Measurements from ENCODE around the gene RAD51B.
"Not testable (repeated sequence)": the region's sequence is repeated elsewhere in the genome, so short reads cannot be mapped to it uniquely, and the experiment has no call there.

Gene RAD51B

GRCh38 chr14:68283378-68284123 lies 464.0 kb downstream of the RAD51B start:
- peak in 1 of 11 experiments; percentile 12; a peak in 1 of 22 replicates for TF ChIP-seq Cebpa-rat (IDR thresholded peaks at IDR 0.05)
- Histone ChIP-seq H4K20me1 (no peaks in the 10 kb centered on the region), H3K4me3 (peak overlapping the region in 4 of 10 experiments; percentile 2 to 12 (median 6); a peak in 2 of 20 replicates), H3K36me3 (no peaks in the 10 kb centered on the region), H3K27me3 (no peaks in the 10 kb centered on the region), H3K4me2 (peak overlapping the region; percentile 84 to 95 (median 89)), H3K9ac (peak overlapping the region; percentile 54 to 94 (median 89); a peak in 20 of 22 replicates), H3K9me3 (replicated peaks in 1 of 11) (no peaks in the 10 kb centered on the region), H3K4me1 (peaks cover 94 to 100% (median 98%) of the 10 kb centered on the region in 10 experiments), H3K27ac (peak overlapping the region; percentile 84 to 100 (median 99); a peak in 21 of 22 replicates)

GRCh38 chr14:68284333-68284732 lies 464.8 kb downstream of the RAD51B start:
- no peak for TF ChIP-seq Cebpa-rat (IDR thresholded peaks at IDR 0.05)
- peak overlapping the region; percentile 84 to 100 (median 99); a peak in 21 of 22 replicates for H3K27ac ChIP-seq
- H3K9me3 ChIP-seq (replicated peaks in 1 of 11) = no peaks in the 10 kb centered on the region; a peak in 1 of 22 replicates
- peak overlapping the region; percentile 67 to 94 (median 89); a peak in 21 of 22 replicates for H3K9ac ChIP-seq
- H4K20me1 ChIP-seq = no peaks in the 10 kb centered on the region
- peaks cover 87 to 96% (median 92%) of the 10 kb centered on the region in 10 experiments for H3K4me1 ChIP-seq
- H3K4me2 ChIP-seq = peak overlapping the region; percentile 84 to 95 (median 89)
- no peaks in the 10 kb centered on the region for H3K36me3 ChIP-seq
- H3K27me3 ChIP-seq = no peaks in the 10 kb centered on the region
- H3K4me3 ChIP-seq = no peak overlapping the region; a peak in 2 of 20 replicates

GRCh38 chr14:68284834-68285233 lies 465.3 kb downstream of the RAD51B start:
- H3K27me3 ChIP-seq = no peaks in the 10 kb centered on the region
- peak overlapping the region; percentile 84 to 95 (median 89) for H3K4me2 ChIP-seq
- H3K4me1 ChIP-seq = peaks cover 83 to 96% (median 88%) of the 10 kb centered on the region in 10 experiments

GRCh38 chr14:68285421-68286179 lies 466.0 kb downstream of the RAD51B start:
- no peaks in the 10 kb centered on the region for H3K27me3 ChIP-seq
- no peaks in the 10 kb centered on the region for H3K36me3 ChIP-seq
- H4K20me1 ChIP-seq = no peaks in the 10 kb centered on the region
- peak overlapping the region in 4 of 10 experiments; percentile 2 to 20 (median 12); a peak in 6 of 20 replicates for H3K4me3 ChIP-seq
- peak overlapping the region; percentile 67 to 94 (median 89) for H3K9ac ChIP-seq
- H3K27ac ChIP-seq = peak overlapping the region; percentile 84 to 100 (median 99)
- TF ChIP-seq Cebpa-rat (IDR thresholded peaks at IDR 0.05) = peak in 10 of 11 experiments; percentile 71 to 99 (median 97); a peak in 19 of 22 replicates
- no peaks in the 10 kb centered on the region; a peak in 1 of 22 replicates for H3K9me3 ChIP-seq (replicated peaks in 1 of 11)
- H3K4me1 ChIP-seq = peaks cover 77 to 91% (median 81%) of the 10 kb centered on the region in 10 experiments
- peak overlapping the region; percentile 84 to 95 (median 89) for H3K4me2 ChIP-seq

More at GRCh38 chr14:68284834-68285233, 465.3 kb downstream of the RAD51B start:
- H3K4me3 ChIP-seq = peak overlapping the region in 4 of 10 experiments; percentile 2 to 20 (median 12); a peak in 5 of 20 replicates
- TF ChIP-seq Cebpa-rat (IDR thresholded peaks at IDR 0.05) = no peak
- H4K20me1 ChIP-seq = no peaks in the 10 kb centered on the region
- H3K27ac ChIP-seq = peak overlapping the region; percentile 84 to 100 (median 99)
- H3K9ac ChIP-seq = peak overlapping the region; percentile 67 to 94 (median 89)
- no peaks in the 10 kb centered on the region; a peak in 1 of 22 replicates for H3K9me3 ChIP-seq (replicated peaks in 1 of 11)
- H3K36me3 ChIP-seq = no peaks in the 10 kb centered on the region

GRCh38 chr14:68286667-68287066 lies 467.1 kb downstream of the RAD51B start:
- Histone ChIP-seq H3K27me3 (no peaks in the 10 kb centered on the region), H3K4me1 (peaks cover 72 to 88% (median 77%) of the 10 kb centered on the region in 10 experiments), H3K4me2 (peak overlapping the region; percentile 60 to 95 (median 86)), H3K9ac (peak overlapping the region in 9 of 11 experiments; percentile 79 to 94 (median 92); a peak in 17 of 22 replicates), H3K36me3 (no peaks in the 10 kb centered on the region), H3K4me3 (no peak overlapping the region), H3K9me3 (replicated peaks in 1 of 11) (no peaks in the 10 kb centered on the region; a peak in 1 of 22 replicates), H3K27ac (peak overlapping the region; percentile 45 to 100 (median 99); a peak in 21 of 22 replicates), H4K20me1 (no peaks in the 10 kb centered on the region)
- TF ChIP-seq Cebpa-rat (IDR thresholded peaks at IDR 0.05) = no peak

GRCh38 chr14:68289452-68289851 lies 469.9 kb downstream of the RAD51B start:
- H3K9me3 ChIP-seq (replicated peaks in 1 of 11); H4K20me1 ChIP-seq; H3K36me3 ChIP-seq; H3K27me3 ChIP-seq; H3K9ac ChIP-seq; H3K4me3 ChIP-seq: not testable (repeated sequence)
- H3K27ac ChIP-seq = peak overlapping the region in 8 of 11 experiments; percentile 0 to 100 (median 76); a peak in 13 of 22 replicates
- 0 out of 22 replicates have a peak overlapping the region, but pooled peaks of 1 of the 11 experiments have one; percentile 3 for H3K4me2 ChIP-seq
- H3K4me1 ChIP-seq = peaks cover 72 to 88% (median 77%) of the 10 kb centered on the region in 10 experiments

- Histone ChIP-seq H3K9me3 (replicated peaks in 1 of 11) (peaks cover 0 to 3% (median 0%) of the 10 kb centered on the region in 11 experiments; a peak in 4 of 22 replicates), H3K4me3 (no peak overlapping the region), H3K27ac (peak overlapping the region in 10 of 11 experiments; percentile 32 to 82 (median 74); a peak in 19 of 22 replicates), H3K4me2 (peak overlapping the region; percentile 61 to 87 (median 73)), H3K9ac (peak overlapping the region in 8 of 11 experiments; percentile 1 to 71 (median 56); a peak in 13 of 22 replicates), H4K20me1 (no peaks in the 10 kb centered on the region), H3K27me3 (no peaks in the 10 kb centered on the region), H3K4me1 (peaks cover 75 to 88% (median 79%) of the 10 kb centered on the region in 10 experiments), H3K36me3 (no peaks in the 10 kb centered on the region)
- no peak for TF ChIP-seq Cebpa-rat (IDR thresholded peaks at IDR 0.05)
Measured at GRCh38 chr14:68291820-68292219, 472.2 kb downstream of the RAD51B start.

- Histone ChIP-seq H3K9ac (peak overlapping the region in 8 of 11 experiments; percentile 26 to 71 (median 56); a peak in 15 of 22 replicates), H3K27ac (peak overlapping the region; percentile 10 to 82 (median 74); a peak in 21 of 22 replicates), H3K9me3 (replicated peaks in 1 of 11) (peaks cover 0 to 6% (median 0%) of the 10 kb centered on the region in 11 experiments; a peak in 5 of 22 replicates), H3K27me3 (no peaks in the 10 kb centered on the region), H3K4me1 (peaks cover 75 to 88% (median 79%) of the 10 kb centered on the region in 10 experiments), H3K36me3 (no peaks in the 10 kb centered on the region), H3K4me3 (no peak overlapping the region), H3K4me2 (peak overlapping the region; percentile 61 to 87 (median 73)), H4K20me1 (no peaks in the 10 kb centered on the region)
- TF ChIP-seq Cebpa-rat (IDR thresholded peaks at IDR 0.05) = no peak
Measured at GRCh38 chr14:68292441-68293215, 473.0 kb downstream of the RAD51B start.
